ENCODE measurements around the gene HSPB6.

HSPB6 gene

GRCh38 chr19:35745328-35746086 is 11.3 kb downstream of the HSPB6 start, which contains the start of the genes PSENEN and U2AF1L4:
PSENEN (plus strand) TSS chr19:35745651; CDS start chr19:35745931, 280 bp downstream.
U2AF1L4 (minus strand) TSS chr19:35745418; CDS start chr19:35745391, 27 bp downstream.
- peak; percentile 61 to 99 for DNase-seq (ENCODE audit: low read depth in 1 of 2, low spot score in 1 of 2)
- in situ Hi-C loops (cut with HindIII; ENCODE audit: low pct_unique_long_range_greater_than_20kb, low sequenced_read_pairs), result no loop called here
- no peak for TF ChIP-seq JUND (IDR thresholded peaks at IDR 0.05; ENCODE audit: low read depth)

DNA sequence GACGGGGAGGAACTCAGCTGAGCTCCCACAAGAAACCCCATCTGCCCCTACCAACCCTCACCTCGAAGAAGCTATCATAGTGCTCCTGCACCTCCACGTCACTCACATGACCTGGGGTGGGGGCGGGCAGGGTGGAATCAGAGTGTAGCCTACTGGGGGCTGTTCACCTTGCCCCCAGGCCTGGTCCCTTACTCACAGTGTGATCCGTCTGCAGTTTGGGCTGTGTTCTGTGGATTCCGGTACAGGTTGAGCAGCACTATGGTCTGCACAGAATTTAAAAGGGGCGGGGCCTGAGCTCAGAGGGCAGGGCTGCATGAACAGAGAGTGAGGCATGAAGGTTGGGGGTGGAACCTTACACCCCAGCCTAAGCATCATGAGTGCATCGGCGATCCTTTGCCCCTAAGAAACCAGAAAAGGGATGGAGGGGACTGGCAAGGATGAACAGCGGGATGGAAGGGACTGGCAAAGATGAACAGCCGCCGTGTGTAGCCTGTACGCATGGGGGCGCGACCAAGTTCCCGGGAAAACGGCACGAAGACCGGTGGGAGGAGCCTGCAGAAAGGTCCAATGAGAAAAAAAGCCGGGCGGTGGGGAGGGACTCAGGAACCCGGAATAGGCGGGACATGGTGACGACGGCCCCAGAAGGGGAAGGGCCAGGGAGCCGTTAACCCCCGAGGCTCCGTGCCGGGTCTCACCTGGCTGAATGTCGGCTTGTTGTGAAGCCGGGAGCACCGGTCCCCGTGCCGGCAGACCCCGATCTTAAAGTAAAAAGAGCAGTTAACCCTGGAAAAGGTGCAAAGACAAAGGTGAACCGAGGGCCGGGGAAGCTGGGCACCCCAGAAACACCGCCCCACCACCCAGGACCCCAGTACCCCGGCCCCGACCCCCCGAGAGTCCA is 12.2 kb downstream of the HSPB6 start:
- peak; percentile 37 to 96 for DNase-seq (ENCODE audit: low read depth in 1 of 2, low spot score in 1 of 2)
- in situ Hi-C loops (cut with HindIII; ENCODE audit: low pct_unique_long_range_greater_than_20kb, low sequenced_read_pairs), result no loop called here
- no peak for TF ChIP-seq JUND (IDR thresholded peaks at IDR 0.05; ENCODE audit: low read depth)

- no peak for TF ChIP-seq JUND (IDR thresholded peaks at IDR 0.05; ENCODE audit: low read depth)
- in situ Hi-C loops (cut with HindIII; ENCODE audit: low pct_unique_long_range_greater_than_20kb, low sequenced_read_pairs), result no loop called here
- no peak for DNase-seq (ENCODE audit: low read depth in 1 of 2, low spot score in 1 of 2)
Measured at GRCh38 chr19:35743640-35744429, 13.0 kb downstream of the HSPB6 start.

- in situ Hi-C loops (cut with HindIII; ENCODE audit: low pct_unique_long_range_greater_than_20kb, low sequenced_read_pairs), result no loop called here
- no peak for DNase-seq (ENCODE audit: low read depth in 1 of 2, low spot score in 1 of 2)
- no peak for TF ChIP-seq JUND (IDR thresholded peaks at IDR 0.05; ENCODE audit: low read depth)
Measured at GRCh38 chr19:35742121-35742724, 14.6 kb downstream of the HSPB6 start, which contains the start of gene IGFLR1. IGFLR1 (minus strand) TSS chr19:35742452; CDS start chr19:35741180, 1,272 bp downstream.

DNA sequence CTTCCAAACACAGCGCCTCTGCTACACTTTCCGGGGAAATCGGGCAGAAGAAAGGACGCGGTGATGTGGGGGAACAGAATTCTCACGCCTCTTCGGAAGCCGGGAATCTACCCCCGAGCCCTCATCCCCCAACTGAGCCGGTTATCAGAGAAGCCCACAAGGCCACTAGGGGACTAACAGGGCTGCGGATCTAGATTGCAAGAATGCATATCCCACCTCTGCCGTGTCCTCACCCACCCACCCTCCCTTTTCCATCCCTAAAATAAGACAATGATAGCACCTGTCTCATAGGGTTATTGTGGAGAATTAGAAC is 15.7 kb downstream of the HSPB6 start:
- TF ChIP-seq JUND (IDR thresholded peaks at IDR 0.05; ENCODE audit: low read depth), result no peak
- no peak for DNase-seq (ENCODE audit: low read depth in 1 of 2, low spot score in 1 of 2)
- in situ Hi-C loops (cut with HindIII; ENCODE audit: low pct_unique_long_range_greater_than_20kb, low sequenced_read_pairs), result no loop called here

GRCh38 chr19:35740423-35741202 is 16.2 kb downstream of the HSPB6 start:
- DNase-seq (ENCODE audit: low read depth in 1 of 2, low spot score in 1 of 2), result peak; percentile 95
- no peak for TF ChIP-seq JUND (IDR thresholded peaks at IDR 0.05; ENCODE audit: low read depth)
- in situ Hi-C loops (cut with HindIII; ENCODE audit: low pct_unique_long_range_greater_than_20kb, low sequenced_read_pairs), result no loop called here

DNA sequence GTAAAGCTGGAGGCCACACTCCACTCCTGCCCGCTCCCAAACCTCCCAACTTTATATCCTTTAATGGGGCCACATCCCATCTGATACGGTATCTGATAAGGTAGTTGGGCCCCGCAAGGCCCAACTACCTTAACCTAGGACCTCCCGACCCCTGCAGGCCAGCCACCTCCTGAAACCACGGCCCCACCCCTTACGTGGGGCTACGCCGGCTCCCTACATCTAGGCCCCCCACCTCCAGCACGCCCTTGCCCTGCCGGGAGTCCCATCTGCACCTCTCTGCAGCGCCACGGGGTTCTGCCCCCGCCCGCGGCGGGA is 16.8 kb downstream of the HSPB6 start:
- in situ Hi-C loops (cut with HindIII; ENCODE audit: low pct_unique_long_range_greater_than_20kb, low sequenced_read_pairs), result no loop called here
- TF ChIP-seq JUND (IDR thresholded peaks at IDR 0.05; ENCODE audit: low read depth), result no peak
- DNase-seq (ENCODE audit: low read depth in 1 of 2, low spot score in 1 of 2), result no peak

GRCh38 chr19:35739275-35740107 is 17.3 kb downstream of the HSPB6 start:
- in situ Hi-C loops (cut with HindIII; ENCODE audit: low pct_unique_long_range_greater_than_20kb, low sequenced_read_pairs), result no loop called here
- DNase-seq (ENCODE audit: low read depth in 1 of 2, low spot score in 1 of 2), result no peak
- no peak for TF ChIP-seq JUND (IDR thresholded peaks at IDR 0.05; ENCODE audit: low read depth)

DNA sequence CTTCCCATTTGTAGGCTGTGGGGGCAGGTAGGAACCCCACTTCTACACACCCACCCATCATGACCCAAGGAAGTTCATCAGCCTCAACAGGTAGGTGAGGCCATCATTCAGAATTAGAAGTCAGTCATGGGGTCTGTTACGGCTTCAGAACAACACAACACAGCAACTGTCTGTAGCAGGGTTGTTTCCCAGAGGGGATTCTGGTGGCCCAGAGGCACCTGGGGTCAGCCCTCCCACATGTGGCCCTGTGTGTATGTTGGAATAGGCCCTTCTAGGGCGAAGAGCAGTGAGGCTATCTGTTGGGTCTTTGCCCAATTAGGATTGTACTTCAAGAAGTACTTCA is 18.0 kb downstream of the HSPB6 start:
- DNase-seq (ENCODE audit: low read depth in 1 of 2, low spot score in 1 of 2), result no peak
- in situ Hi-C loops (cut with HindIII; ENCODE audit: low pct_unique_long_range_greater_than_20kb, low sequenced_read_pairs), result no loop called here
- no peak for TF ChIP-seq JUND (IDR thresholded peaks at IDR 0.05; ENCODE audit: low read depth)

DNA sequence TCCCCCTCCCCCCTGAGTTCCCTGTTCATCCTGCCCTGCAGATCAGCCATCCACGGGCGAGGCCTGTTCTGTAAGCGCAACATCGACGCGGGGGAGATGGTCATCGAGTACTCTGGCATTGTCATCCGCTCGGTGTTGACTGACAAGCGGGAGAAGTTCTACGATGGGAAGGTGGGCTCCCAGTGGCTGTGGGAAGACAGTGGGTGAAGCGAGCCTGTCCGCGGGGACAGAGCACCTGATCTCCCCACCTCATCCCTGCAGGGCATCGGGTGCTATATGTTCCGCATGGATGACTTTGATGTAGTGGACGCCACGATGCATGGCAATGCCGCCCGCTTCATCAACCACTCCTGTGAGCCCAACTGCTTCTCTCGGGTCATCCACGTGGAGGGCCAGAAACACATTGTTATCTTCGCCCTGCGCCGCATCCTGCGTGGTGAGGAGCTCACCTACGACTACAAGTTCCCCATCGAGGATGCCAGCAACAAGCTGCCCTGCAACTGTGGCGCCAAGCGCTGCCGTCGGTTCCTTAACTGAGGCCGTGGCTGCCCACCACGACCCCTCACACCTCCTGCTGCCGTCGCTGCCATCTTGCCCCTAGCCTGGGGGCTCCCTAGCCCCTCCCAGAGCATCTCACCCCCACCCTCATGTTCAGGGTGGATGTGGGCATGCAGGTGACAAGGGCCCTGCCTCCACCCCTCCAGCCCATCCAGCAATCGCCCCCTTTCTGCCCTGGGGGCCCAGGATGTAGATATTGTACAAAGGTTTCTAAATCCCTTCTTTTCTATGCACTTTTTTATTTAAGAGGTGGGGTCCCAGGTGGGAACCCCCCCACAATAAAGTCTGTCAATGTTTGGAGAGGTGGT is 18.6 kb downstream of the HSPB6 start:
- no peak for DNase-seq (ENCODE audit: low read depth in 1 of 2, low spot score in 1 of 2)
- in situ Hi-C loops (cut with HindIII; ENCODE audit: low pct_unique_long_range_greater_than_20kb, low sequenced_read_pairs), result no loop called here
- no peak for TF ChIP-seq JUND (IDR thresholded peaks at IDR 0.05; ENCODE audit: low read depth)
